Adipocyte (in vitro differentiated cells): ENCODE results near the gene TCFL5.

ENCODE experiments used
- DNase-seq: peaks from one replicate; pipeline ENCODE4 v3.0.0-alpha.2; 2015; ENCODE audit warnings: low read depth
- H3K27me3 ChIP-seq: replicated peaks from 2 replicates; pipeline ENCODE4 v1.7.0; 2013; ENCODE audit warnings: mild to moderate bottlenecking, low read length, moderate library complexity; ENCODE audit not compliant: control insufficient read depth, insufficient read depth
- H3K36me3 ChIP-seq: 2 replicates; pipeline ENCODE4 v1.7.0; 2013; ENCODE audit warnings: low read length, mild to moderate bottlenecking, moderate library complexity; ENCODE audit not compliant: control insufficient read depth, insufficient read depth, severe bottlenecking
- H3K4me1 ChIP-seq: 2 replicates; pipeline ENCODE4 v1.7.0; 2013; ENCODE audit warnings: mild to moderate bottlenecking, low read length, moderate library complexity; ENCODE audit not compliant: control insufficient read depth, insufficient read depth
- H3K4me3 ChIP-seq: 2 replicates; pipeline ENCODE4 v1.7.0; 2013; ENCODE audit warnings: mild to moderate bottlenecking, low read length, moderate library complexity
- H3K9ac ChIP-seq: 2 replicates; pipeline ENCODE4 v1.7.0; 2013; ENCODE audit warnings: mild to moderate bottlenecking, low read length, moderate library complexity
- H3K9me3 ChIP-seq: 2 replicates; pipeline ENCODE4 v1.7.0; 2013; ENCODE audit warnings: mild to moderate bottlenecking, low read length, moderate library complexity; ENCODE audit not compliant: control insufficient read depth

Gene TCFL5

DNA sequence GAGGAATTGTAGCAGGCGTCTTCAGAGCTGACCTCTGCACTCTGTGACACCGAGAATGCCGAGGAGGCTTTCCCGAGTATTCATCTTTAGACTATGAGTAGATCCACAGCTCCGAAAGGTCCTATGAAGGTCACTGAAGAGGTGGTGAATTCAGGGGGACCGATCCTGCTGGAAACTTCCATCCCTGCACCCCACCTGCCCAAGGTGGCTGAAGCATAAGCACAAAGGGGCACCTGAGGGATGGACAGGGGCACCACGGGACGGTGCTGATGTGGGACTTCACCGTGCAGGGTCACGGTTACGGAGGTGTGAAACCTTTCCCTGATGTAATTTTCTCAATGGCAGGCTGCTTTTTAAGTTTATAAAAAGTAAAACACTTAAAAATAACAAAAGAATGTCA is 40.3 kb upstream of the TCFL5 start:
- no peak for DNase-seq
- no peak overlapping the region for H3K4me3 ChIP-seq
- H3K36me3 ChIP-seq: peaks cover 64% of the 10 kb centered on the region
- peaks cover 17% of the 10 kb centered on the region for H3K4me1 ChIP-seq
- no peaks in the 10 kb centered on the region for H3K9me3 ChIP-seq
- H3K27me3 ChIP-seq: no peaks in the 10 kb centered on the region
- H3K9ac ChIP-seq: no peak overlapping the region

GRCh38 chr20:62900692-62901584 is 39.3 kb upstream of the TCFL5 start:
- H3K4me3 ChIP-seq: no peak overlapping the region
- peaks cover 17% of the 10 kb centered on the region for H3K4me1 ChIP-seq
- no peaks in the 10 kb centered on the region for H3K9me3 ChIP-seq
- no peaks in the 10 kb centered on the region for H3K27me3 ChIP-seq
- peaks cover 63% of the 10 kb centered on the region for H3K36me3 ChIP-seq
- no peak overlapping the region for H3K9ac ChIP-seq
- no peak for DNase-seq

- Histone ChIP-seq H3K4me3 (no peak overlapping the region), H3K27me3 (no peaks in the 10 kb centered on the region), H3K9me3 (no peaks in the 10 kb centered on the region), H3K4me1 (peaks cover 17% of the 10 kb centered on the region), H3K9ac (peak overlapping the region; percentile 27), H3K36me3 (peaks cover 63% of the 10 kb centered on the region)
- peak; percentile 83 for DNase-seq
Observed at GRCh38 chr20:62900052-62900691, 38.5 kb upstream of the TCFL5 start.

DNA sequence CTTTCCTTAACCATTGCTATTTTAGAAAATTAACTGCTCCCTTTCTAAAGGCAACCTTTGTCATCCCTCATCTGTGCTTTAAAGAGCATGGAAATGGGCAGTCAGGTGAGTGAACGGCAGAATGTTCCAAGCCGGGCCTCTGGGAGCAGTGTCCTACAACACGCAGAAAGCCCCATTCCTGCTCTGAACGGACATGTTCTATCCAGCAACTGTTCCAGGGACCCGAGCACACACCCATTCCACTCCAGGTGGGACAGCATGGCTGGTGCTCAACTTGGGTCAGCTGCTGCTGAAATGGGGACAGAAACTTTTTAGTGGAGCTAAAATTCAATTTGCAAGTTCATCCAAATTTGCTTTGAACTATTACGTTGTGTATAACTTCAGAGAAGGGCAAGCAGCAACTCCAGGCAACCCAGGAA is 38.0 kb upstream of the TCFL5 start:
- Histone ChIP-seq H3K27me3 (no peaks in the 10 kb centered on the region), H3K36me3 (peaks cover 63% of the 10 kb centered on the region), H3K9me3 (no peaks in the 10 kb centered on the region), H3K9ac (peak overlapping the region; percentile 27), H3K4me1 (peaks cover 17% of the 10 kb centered on the region), H3K4me3 (no peak overlapping the region)
- peak; percentile 27 for DNase-seq

DNA sequence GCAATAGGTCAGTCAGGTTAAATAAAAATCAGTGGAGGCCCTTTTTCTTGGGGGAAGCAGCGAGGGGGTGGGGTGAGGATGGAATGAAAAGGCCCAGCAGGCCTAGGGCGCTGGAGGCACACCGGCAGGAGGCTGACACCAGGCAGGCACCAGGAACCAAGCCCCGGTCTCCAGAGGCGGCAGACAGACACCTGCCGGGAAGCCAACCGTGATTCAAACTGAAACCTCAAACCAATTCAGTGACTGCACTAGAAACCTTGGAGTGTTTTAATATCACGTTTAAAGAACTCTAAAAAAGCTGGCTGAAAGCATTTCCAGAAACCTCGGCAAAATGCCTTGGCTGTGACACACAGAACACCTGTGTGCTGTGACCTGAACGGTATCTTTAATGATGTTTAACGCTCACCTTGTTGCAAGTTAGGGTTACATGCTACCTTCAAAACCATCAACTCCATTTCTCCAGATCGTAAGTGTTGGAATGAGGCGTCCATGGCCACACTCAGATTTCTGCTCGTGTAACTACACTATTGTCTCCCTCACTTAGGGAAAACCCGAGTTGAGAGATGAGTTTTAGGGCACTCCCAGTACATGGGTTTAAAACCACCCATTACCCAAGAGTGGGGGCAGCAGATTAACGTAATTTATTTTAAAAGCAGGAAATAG is 37.5 kb upstream of the TCFL5 start:
- H3K9ac ChIP-seq: peak overlapping the region; percentile 27
- peaks cover 64% of the 10 kb centered on the region for H3K36me3 ChIP-seq
- H3K4me1 ChIP-seq: peaks cover 17% of the 10 kb centered on the region
- no peak for DNase-seq
- H3K27me3 ChIP-seq: no peaks in the 10 kb centered on the region
- no peak overlapping the region for H3K4me3 ChIP-seq
- no peaks in the 10 kb centered on the region for H3K9me3 ChIP-seq

DNA sequence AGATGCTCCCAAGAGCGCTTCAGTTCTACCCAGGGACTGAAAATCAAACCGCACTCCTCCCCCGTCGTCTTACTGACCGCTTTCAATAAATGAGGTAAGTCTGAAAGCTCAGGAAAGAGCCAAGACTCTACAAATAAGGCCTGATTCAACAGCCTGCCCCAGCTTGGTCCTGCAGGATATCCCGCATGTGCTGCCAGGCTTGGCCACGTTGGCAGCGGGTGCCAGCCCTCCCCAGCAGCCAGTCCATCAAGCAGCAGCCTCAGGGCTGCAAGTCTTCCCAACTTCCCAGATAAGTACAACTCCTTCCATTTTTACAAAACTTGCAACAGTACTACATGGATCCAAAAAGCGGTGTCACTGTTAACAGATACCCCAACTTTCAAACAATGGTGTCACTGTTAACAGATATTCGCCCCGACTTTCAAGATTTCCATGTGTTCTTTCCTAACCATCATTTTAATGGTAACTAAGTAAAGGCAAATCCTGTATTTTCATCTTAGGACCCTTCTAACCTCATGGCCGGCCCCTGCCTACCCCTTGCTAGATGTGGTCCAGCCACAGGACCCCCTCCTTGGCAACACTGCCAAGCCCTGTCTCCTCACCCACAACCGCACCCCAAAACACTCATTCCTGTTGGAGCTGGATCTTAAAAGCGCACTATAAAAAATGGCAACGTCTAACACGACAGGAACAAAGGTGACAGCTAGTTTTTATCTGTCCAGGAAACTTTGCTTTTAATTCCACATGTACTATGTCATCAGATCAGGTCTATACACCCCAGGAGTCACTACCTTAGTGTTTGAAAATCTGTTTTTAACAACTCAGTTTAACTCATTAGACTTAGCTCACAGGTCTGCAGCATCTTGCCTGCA is 36.7 kb upstream of the TCFL5 start:
- H3K9ac ChIP-seq: no peak overlapping the region
- no peaks in the 10 kb centered on the region for H3K27me3 ChIP-seq
- no peaks in the 10 kb centered on the region for H3K9me3 ChIP-seq
- H3K4me3 ChIP-seq: no peak overlapping the region
- peaks cover 64% of the 10 kb centered on the region for H3K36me3 ChIP-seq
- H3K4me1 ChIP-seq: peaks cover 17% of the 10 kb centered on the region
- no peak for DNase-seq

- H3K9me3 ChIP-seq: no peaks in the 10 kb centered on the region
- H3K27me3 ChIP-seq: no peaks in the 10 kb centered on the region
- H3K4me1 ChIP-seq: peaks cover 17% of the 10 kb centered on the region
- no peak for DNase-seq
- H3K36me3 ChIP-seq: peaks cover 64% of the 10 kb centered on the region
- no peak overlapping the region for H3K4me3 ChIP-seq
- no peak overlapping the region for H3K9ac ChIP-seq
Observed at GRCh38 chr20:62897666-62898065, 36.0 kb upstream of the TCFL5 start.

- H3K4me1 ChIP-seq: peaks cover 17% of the 10 kb centered on the region
- H3K27me3 ChIP-seq: no peaks in the 10 kb centered on the region
- no peaks in the 10 kb centered on the region for H3K9me3 ChIP-seq
- DNase-seq: no peak
- H3K36me3 ChIP-seq: peaks cover 64% of the 10 kb centered on the region
- H3K4me3 ChIP-seq: no peak overlapping the region
- no peak overlapping the region for H3K9ac ChIP-seq
Observed at GRCh38 chr20:62896526-62896925, 34.9 kb upstream of the TCFL5 start.

DNA sequence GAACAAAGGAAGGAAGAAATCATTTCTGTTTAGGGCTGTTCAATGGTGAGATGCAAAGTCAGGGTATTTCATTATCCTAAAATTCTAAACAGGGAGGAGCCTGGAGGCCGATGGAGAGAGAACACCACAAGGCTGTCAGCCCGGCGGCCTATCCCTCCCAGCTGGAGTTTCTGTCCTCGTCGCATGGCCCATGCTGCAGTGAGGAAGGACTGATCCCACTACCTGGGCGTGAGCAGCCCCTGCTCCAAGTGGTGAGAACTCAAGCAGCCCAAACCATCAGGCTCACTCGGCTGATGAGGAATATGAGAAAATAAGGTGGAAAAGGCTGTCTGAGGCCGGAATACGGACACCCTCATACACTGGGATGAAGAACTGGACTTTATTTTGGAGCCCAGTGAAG is 33.9 kb upstream of the TCFL5 start:
- Histone ChIP-seq H3K9me3 (no peaks in the 10 kb centered on the region), H3K4me3 (no peak overlapping the region), H3K27me3 (no peaks in the 10 kb centered on the region), H3K36me3 (peaks cover 66% of the 10 kb centered on the region), H3K9ac (no peak overlapping the region), H3K4me1 (peaks cover 17% of the 10 kb centered on the region)
- DNase-seq: no peak

GRCh38 chr20:62894261-62894660 is 32.6 kb upstream of the TCFL5 start:
- peaks cover 79% of the 10 kb centered on the region for H3K36me3 ChIP-seq
- no peak for DNase-seq

More at GRCh38 chr20:62894261-62894660, 32.6 kb upstream of the TCFL5 start:
- Histone ChIP-seq H3K4me1 (peaks cover 5% of the 10 kb centered on the region), H3K9me3 (no peaks in the 10 kb centered on the region), H3K9ac (no peak overlapping the region), H3K4me3 (no peak overlapping the region), H3K27me3 (no peaks in the 10 kb centered on the region)
